HCT116 (cell line): ENCODE results near the gene SLC4A5. TPM values are rescaled to one million over a fixed set of nuclear protein-coding genes. Genes with fewer than 3 reads are reported as not detected.

Experiments
- ATAC-seq: fragments of 200-7000 bp; cut with Tn5 transposase; 2 replicates; pipeline ENCODE4 v1.9.1; 2020; ENCODE audit warnings: mild to moderate bottlenecking, moderate library complexity
- BruUV-seq: library from RNA; stranded (reverse); fragments of 400-500 nt; replicated peaks from 2 replicates; lab custom pipeline; 2021; lab: Mats Ljungman, UMichigan
- CTCF ChIA-PET: fragments of 300-600 bp; sonication (Branson Sonifier 250); formaldehyde crosslinking; loops from one replicate; lab custom pipeline; 2021; ENCODE audit warnings: antibody characterized with exemption; lab: Charles Lee
- POLR2A ChIA-PET: fragments of 300-600, 350-600 bp; sonication (Branson Sonifier 250); formaldehyde crosslinking; loops from one replicate; lab custom pipeline; 2021; ENCODE audit warnings: antibody characterized with exemption; lab: Charles Lee
- RAD21 ChIA-PET, 2 experiments: fragments of 300-600 bp; sonication (Branson Sonifier 250); formaldehyde crosslinking; loops; one replicate each; lab custom pipeline; 2023; ENCODE audit warnings: low total read pairs in 2 of 2; ENCODE audit not compliant: uncharacterized antibody in 2 of 2, unreplicated experiment in 2 of 2, low non-redundant PET in 1 of 2; lab: Charles Lee
- DNase-seq: peaks from one replicate; pipeline ENCODE4 v3.0.0-alpha.2; 2010; ENCODE audit warnings: low read depth, low spot score
- H2AFZ ChIP-seq: fragments of 200-600 bp; shearing (Covaris generic), sonication (generic); 2 replicates; pipeline ENCODE4 v1.6.1; 2017; ENCODE audit warnings: low read depth, mixed run types, mixed read lengths, antibody characterized with exemption, low read length; ENCODE audit not compliant: poor library complexity, severe bottlenecking
- H3K27ac ChIP-seq: 2 replicates; pipeline ENCODE4 v1.5.1; 2012; ENCODE audit warnings: low read depth, low read length
- H3K27me3 ChIP-seq: fragments of 200-600 bp; sonication (generic); 2 replicates; pipeline ENCODE4 v1.6.1; 2016; ENCODE audit warnings: mixed run types, low read length, mixed read lengths; ENCODE audit not compliant: insufficient read depth
- H3K36me3 ChIP-seq, 2 experiments: fragments of 200-500 bp in 1 of 2; fragments of 200-600 bp in 1 of 2; sonication (Bioruptor generic) in 1 of 2; sonication (generic) in 1 of 2; 2 replicates each; pipeline versions ENCODE4 v1.5.1 to v1.6.1; 2014 to 2016; ENCODE audit warnings: low read length in 2 of 2, inconsistent platforms in 1 of 2, mixed read lengths in 1 of 2, mixed run types in 1 of 2; ENCODE audit not compliant: insufficient read depth in 2 of 2, control insufficient read depth in 1 of 2
- H3K4me1 ChIP-seq, 2 experiments: fragments of 200-600 bp in 1 of 2; sonication (generic) in 1 of 2; 2 replicates each; pipeline versions ENCODE4 v1.5.1 to v1.6.1; 2012 to 2017; ENCODE audit warnings: low read length in 2 of 2, inconsistent platforms in 1 of 2, mild to moderate bottlenecking in 1 of 2, mixed read lengths in 1 of 2, mixed run types in 1 of 2, moderate library complexity in 1 of 2; ENCODE audit not compliant: insufficient read depth in 2 of 2, control insufficient read depth in 1 of 2
- H3K4me2 ChIP-seq: fragments of 200-600 bp; sonication (generic); 2 replicates; pipeline ENCODE4 v1.6.1; 2017; ENCODE audit warnings: mixed run types, low read length, mixed read lengths
- H3K4me3 ChIP-seq, 2 experiments: fragments of 200-600 bp in 1 of 2; sonication (generic) in 1 of 2; replicated peaks in 1 of 2; 2 replicates each; pipeline ENCODE4 v1.5.1; 2011 to 2016; ENCODE audit warnings: low read length in 2 of 2, control low read depth in 1 of 2, low read depth in 1 of 2, mild to moderate bottlenecking in 1 of 2, mixed read lengths in 1 of 2, mixed run types in 1 of 2
- H3K79me2 ChIP-seq: fragments of 200-600 bp; sonication (generic); 2 replicates; pipeline ENCODE4 v1.6.1; 2017; ENCODE audit warnings: mild to moderate bottlenecking, mixed run types, low read length, moderate library complexity, mixed read lengths; ENCODE audit not compliant: insufficient read depth
- H3K9ac ChIP-seq: fragments of 200-600 bp; sonication (generic); 2 replicates; pipeline ENCODE4 v1.6.1; 2016; ENCODE audit warnings: low read length, mixed read lengths
- H3K9me2 ChIP-seq: fragments of 200-600 bp; sonication (generic), shearing (Covaris generic); 2 replicates; pipeline ENCODE4 v1.6.1; 2017; ENCODE audit warnings: mixed run types, mild to moderate bottlenecking, moderate library complexity; ENCODE audit not compliant: insufficient read depth
- H3K9me3 ChIP-seq, 2 experiments: fragments of 200-500 bp in 1 of 2; fragments of 200-600 bp in 1 of 2; sonication (Bioruptor generic) in 1 of 2; sonication (generic) in 1 of 2; 2 replicates each; pipeline ENCODE4 v1.6.1; 2014 to 2017; ENCODE audit warnings: low read length in 2 of 2, mixed read lengths in 2 of 2, inconsistent platforms in 1 of 2, low read depth in 1 of 2, mild to moderate bottlenecking in 1 of 2, mixed run types in 1 of 2, moderate library complexity in 1 of 2; ENCODE audit not compliant: control insufficient read depth in 1 of 2, insufficient read depth in 1 of 2
- H4K20me1 ChIP-seq: fragments of 200-600 bp; sonication (generic), shearing (Covaris generic); 2 replicates; pipeline ENCODE4 v1.6.1; 2017; ENCODE audit warnings: mixed run types, mild to moderate bottlenecking, moderate library complexity; ENCODE audit not compliant: insufficient read depth
- ATF3 ChIP-seq: IDR thresholded peaks from 2 replicates; pipeline ENCODE4 v1.6.1; 2012
- EGR1 ChIP-seq: IDR thresholded peaks from 2 replicates; pipeline ENCODE4 v1.6.1; 2012; ENCODE audit warnings: low read depth
- FOSL1 ChIP-seq: IDR thresholded peaks from 2 replicates; pipeline ENCODE4 v1.6.1; 2012; ENCODE audit warnings: low read depth
- JUND ChIP-seq: IDR thresholded peaks from 2 replicates; pipeline ENCODE4 v1.6.1; 2012
- POLR2AphosphoS5 ChIP-seq: IDR thresholded peaks from 2 replicates; pipeline ENCODE4 v1.6.1; 2011; ENCODE audit warnings: mild to moderate bottlenecking, low read depth, low read length, moderate library complexity
- YY1 ChIP-seq: IDR thresholded peaks from 2 replicates; pipeline ENCODE4 v1.6.1; 2011; ENCODE audit warnings: low read length, low read depth, moderate library complexity, mild to moderate bottlenecking; ENCODE audit not compliant: insufficient replicate concordance; ENCODE audit errors: extremely low read depth
- intact Hi-C: fragments of 100-400 bp; cut with micrococcal nuclease; formaldehyde crosslinking; loops from 2 replicates; pipeline ENCODE4 v1.10.0; 2022
- total RNA-seq: library from RNA; stranded (reverse); gene quantifications from one replicate; pipeline ENCODE4 v1.2.1, GENCODE V29; 2021; ENCODE audit not compliant: unreplicated experiment

The SLC4A5 gene
- total RNA-seq, 1 experiment from 2014 or later, result 0.91 TPM

GRCh38 chr2:74223941-74224770 is 119.1 kb downstream of the SLC4A5 start:
- H3K4me1 ChIP-seq, result 0 out of 4 replicates have a peak, but pooled peaks cover 0 to 6% of the 10 kb centered on the region in 2 experiments
- H3K79me2 ChIP-seq, result no peaks in the 10 kb centered on the region
- DNase-seq (no peak), ATAC-seq (0 out of 2 replicates have a peak, but pooled peaks have one; percentile 10)
- no peak overlapping the region for H2AFZ ChIP-seq
- no peak overlapping the region for H3K9ac ChIP-seq
- BruUV-seq, result no TSS peak
- no peak overlapping the region for H3K4me2 ChIP-seq
- no peaks in the 10 kb centered on the region for H3K9me2 ChIP-seq
- POLR2A ChIA-PET, result no interaction called here
- intact Hi-C loops, result no loop called here
- H4K20me1 ChIP-seq, result 0 out of 2 replicates have a peak, but pooled peaks cover under 1% of the 10 kb centered on the region
- RAD21 ChIA-PET, result no interaction called here
- H3K27me3 ChIP-seq, result no peaks in the 10 kb centered on the region
- H3K4me3 ChIP-seq, result no peak overlapping the region
- TF ChIP-seq JUND, result peak; percentile 5; the same call in 1 of the 2 replicates
- TF ChIP-seq YY1, result no peak
- TF ChIP-seq POLR2AphosphoS5, result peak; percentile 36
- TF ChIP-seq ATF3, result no peak
- H3K9me3 ChIP-seq, result no peaks in the 10 kb centered on the region
- peaks cover 3% of the 10 kb centered on the region in 2 experiments; a peak in 2 of 4 replicates for H3K36me3 ChIP-seq
- no peak overlapping the region for H3K27ac ChIP-seq
- CTCF ChIA-PET, result no interaction called here

- ChIA-PET RAD21 (no interaction called here), POLR2A (no interaction called here), CTCF (no interaction called here)
- Histone ChIP-seq H2AFZ (no peak overlapping the region), H3K27me3 (no peaks in the 10 kb centered on the region), H3K4me2 (no peak overlapping the region), H3K9ac (no peak overlapping the region), H3K9me3 (no peaks in the 10 kb centered on the region), H3K36me3 (peaks cover 9 to 16% of the 10 kb centered on the region in 2 experiments; a peak in 2 of 4 replicates), H3K9me2 (no peaks in the 10 kb centered on the region), H3K4me1 (0 out of 4 replicates have a peak, but pooled peaks cover 0 to 6% of the 10 kb centered on the region in 2 experiments), H3K4me3 (no peak overlapping the region), H3K79me2 (no peaks in the 10 kb centered on the region), H4K20me1 (peaks cover 10% of the 10 kb centered on the region; the same call in 1 of the 2 replicates), H3K27ac (no peak overlapping the region)
- intact Hi-C loops, result no loop called here
- no TSS peak for BruUV-seq
- ATAC-seq (no peak), DNase-seq (no peak)
- TF ChIP-seq EGR1 (no peak), FOSL1 (0 out of 2 replicates have a peak, but pooled peaks have one; percentile 13)
Observed at GRCh38 chr2:74222300-74222650, 120.9 kb downstream of the SLC4A5 start.
